HepG2 (cell line): ENCODE results near the gene SZRD1. TPM values are rescaled to one million over a fixed set of nuclear protein-coding genes. Genes with fewer than 3 reads are reported as not detected.
A peak's percentile ranks its signal among the peaks of the same experiment; 100 is the strongest.

ENCODE experiments used
- AGO2 ChIP-seq: fragments of 200-400 bp; formaldehyde crosslinking; optimal IDR thresholded peaks from 2 replicates; pipeline ENCODE3; 2017; ENCODE audit warnings: mild to moderate bottlenecking, low read depth, low read length, moderate library complexity
- ETV5 ChIP-seq: IDR thresholded peaks from 2 replicates; pipeline ENCODE4 v1.6.1; 2018; ENCODE audit warnings: missing biosample characterization, missing genetic modification reagents, inconsistent platforms, borderline replicate concordance
- GABPA ChIP-seq, 2 experiments: IDR thresholded peaks; 2 replicates each; pipeline ENCODE4 v1.6.1; 2011 to 2016; ENCODE audit warnings: low read depth in 2 of 2, low read length in 1 of 2, missing biosample characterization in 1 of 2, missing genetic modification characterization in 1 of 2
- GABPB1 ChIP-seq: IDR thresholded peaks from 2 replicates; pipeline ENCODE4 v1.6.1; 2016; ENCODE audit warnings: mild to moderate bottlenecking, missing genetic modification reagents, moderate library complexity, missing compliant biosample characterization
- HNRNPLL ChIP-seq: fragments of 200-400 bp; formaldehyde crosslinking; IDR thresholded peaks from 2 replicates; pipeline ENCODE4 v1.6.1; 2017; ENCODE audit warnings: mild to moderate bottlenecking, low read depth, low read length; ENCODE audit not compliant: poor library complexity, severe bottlenecking
- KAT8 ChIP-seq: IDR thresholded peaks from 2 replicates; pipeline ENCODE4 v1.6.1; 2016; ENCODE audit warnings: missing genetic modification reagents, missing compliant biosample characterization
- KMT2B ChIP-seq: IDR thresholded peaks from 2 replicates; pipeline ENCODE4 v1.6.1; 2016; ENCODE audit warnings: missing genetic modification reagents, missing compliant biosample characterization
- MAFF ChIP-seq: IDR thresholded peaks from 2 replicates; pipeline ENCODE4 v1.6.1; 2011; ENCODE audit warnings: low read depth, low read length, improper control_type of control experiment
- PCBP1 ChIP-seq: fragments of 200-400 bp; formaldehyde crosslinking; IDR thresholded peaks from 2 replicates; pipeline ENCODE4 v1.6.1; 2017; ENCODE audit warnings: mild to moderate bottlenecking, low read depth, low read length, borderline replicate concordance
- PHF8 ChIP-seq: sonication (generic); formaldehyde crosslinking; IDR thresholded peaks from 2 replicates; pipeline ENCODE4 v1.5.0; 2020; ENCODE audit warnings: missing genetic modification reagents
- POLR2G ChIP-seq: fragments of 200-400 bp; formaldehyde crosslinking; IDR thresholded peaks from 2 replicates; pipeline ENCODE4 v1.6.1; 2018; ENCODE audit warnings: mild to moderate bottlenecking, low read depth, low read length, moderate library complexity
- PRDM15 ChIP-seq: sonication (generic); formaldehyde crosslinking; IDR thresholded peaks from 2 replicates; pipeline ENCODE4 v1.4.0; 2020; ENCODE audit warnings: missing genetic modification reagents
- SIX4 ChIP-seq: sonication (generic); formaldehyde crosslinking; IDR thresholded peaks from 2 replicates; pipeline ENCODE4 v1.4.0; 2020; ENCODE audit warnings: missing genetic modification reagents
- YY1 ChIP-seq: IDR thresholded peaks from 2 replicates; pipeline ENCODE4 v1.6.1; 2011; ENCODE audit warnings: low read length, low read depth, moderate library complexity, mild to moderate bottlenecking; ENCODE audit not compliant: insufficient read depth, insufficient replicate concordance
- ZNF12 ChIP-seq: sonication (generic); formaldehyde crosslinking; IDR thresholded peaks from 2 replicates; pipeline ENCODE4 v1.5.0; 2020; ENCODE audit warnings: missing genetic modification reagents
- ZNF607 ChIP-seq: sonication (generic); formaldehyde crosslinking; IDR thresholded peaks from 2 replicates; pipeline ENCODE4 v1.5.1; 2020; ENCODE audit warnings: missing genetic modification reagents, mild to moderate bottlenecking, borderline replicate concordance
- ZNF687 ChIP-seq: sonication (generic); formaldehyde crosslinking; IDR thresholded peaks from 2 replicates; pipeline ENCODE4 v1.5.1; 2020; ENCODE audit warnings: mild to moderate bottlenecking, missing genetic modification reagents, moderate library complexity
- ZNF768 ChIP-seq: sonication (generic); formaldehyde crosslinking; IDR thresholded peaks from 2 replicates; pipeline ENCODE4 v1.4.0; 2020; ENCODE audit warnings: missing genetic modification reagents
- ZNF790 ChIP-seq: sonication (generic); formaldehyde crosslinking; IDR thresholded peaks from 2 replicates; pipeline ENCODE4 v1.8.0; 2022; ENCODE audit warnings: missing genetic modification reagents, mild to moderate bottlenecking, borderline replicate concordance
- ZNF800 ChIP-seq: sonication (generic); formaldehyde crosslinking; IDR thresholded peaks from 2 replicates; pipeline ENCODE4 v1.4.0; 2020; ENCODE audit warnings: missing genetic modification reagents
- polyA plus RNA-seq, 8 experiments: library from polyadenylated mRNA; depleted of rRNA in 3 of 8; stranded (reverse) in 7 of 8; unstranded in 1 of 8; fragments of >200 nt; fragmentation: Illumina TruSeq in 4 of 8; extraction: Trizol in 4 of 8; gene quantifications; 2 replicates each; pipeline versions ENCODE4 v1.2.1 to v1.2.3, GENCODE V29; 2011 to 2016; ENCODE audit warnings: low read depth in 4 of 8, missing spikeins in 1 of 8, mixed read lengths in 1 of 8; ENCODE audit not compliant: insufficient read depth in 1 of 8
- total RNA-seq, 5 experiments: library from RNA; depleted of rRNA; stranded (reverse); fragments of >200 nt; fragmentation: Illumina TruSeq; extraction: Trizol; gene quantifications; 2 replicates each; pipeline ENCODE4 v1.2.3, GENCODE V29; 2016; ENCODE audit warnings: low read depth in 1 of 5

Gene SZRD1
- total and polyA plus RNA-seq, 2 of the 13 experiments (the other 11 are each of a cell fraction or from before 2014, with no cell fraction given), result 28.5 to 41.4 TPM

GRCh38 chr1:16409536-16410152 lies 42.6 kb downstream of the SZRD1 start (continued):
- TF ChIP-seq PRDM15 (CRISPR knock-in tag), result no peak
- TF ChIP-seq KAT8 (CRISPR knock-in tag), result peak; percentile 35; the same call in 1 of the 2 replicates
- peak; percentile 24; the same call in 1 of the 2 replicates for TF ChIP-seq ETV5 (CRISPR knock-in tag)
- 0 out of 2 replicates have a peak, but pooled peaks have one; percentile 40 for TF ChIP-seq ZNF790 (CRISPR knock-in tag)
- 0 out of 2 replicates have a peak, but pooled peaks have one; percentile 14 for TF ChIP-seq ZNF768 (CRISPR knock-in tag)
- no peak for TF ChIP-seq ZNF607 (CRISPR knock-in tag)
- peak; percentile 30; the same call in 1 of the 2 replicates for TF ChIP-seq POLR2G
- TF ChIP-seq AGO2, result peak; percentile 20
- no peak for TF ChIP-seq ZNF12 (CRISPR knock-in tag)
- TF ChIP-seq SIX4 (CRISPR knock-in tag), result no peak
- 0 out of 2 replicates have a peak, but pooled peaks have one; percentile 20 for TF ChIP-seq PCBP1
- TF ChIP-seq HNRNPLL, result peak; percentile 26
- no peak for TF ChIP-seq MAFF
- TF ChIP-seq ZNF687 (CRISPR knock-in tag), result peak; percentile 80
- peak; percentile 55; the same call in 1 of the 2 replicates for TF ChIP-seq PHF8 (CRISPR knock-in tag)
- no peak for TF ChIP-seq ZNF800
- TF ChIP-seq KMT2B (CRISPR knock-in tag), result peak; percentile 23; the same call in 1 of the 2 replicates
- peak; percentile 32 for TF ChIP-seq YY1
- TF ChIP-seq GABPB1, result peak; percentile 81; the same call in 1 of the 2 replicates
- TF ChIP-seq GABPA (IDR thresholded peaks at IDR 0.05; ENCODE audit: low read depth, low read length), result no peak
- TF ChIP-seq GABPA (CRISPR knock-in tag; IDR thresholded peaks at IDR 0.05; ENCODE audit: low read depth), result peak; percentile 63
